ENCODE measurements around the gene RUSC1. TPM values are rescaled to one million over a fixed set of nuclear protein-coding genes. Genes with fewer than 3 reads are reported as not detected.

Gene RUSC1
- total RNA-seq, 1 donor from 2014 or later, result 37.3 TPM

GRCh38 chr1:155294520-155295182 lies 26.0 kb upstream of the RUSC1 start:
- peaks cover 27% of the 10 kb centered on the region for H3K27me3 Mint-ChIP-seq
- no peak overlapping the region for H3K4me3 Mint-ChIP-seq (ENCODE audit: low read depth)
- no peaks in the 10 kb centered on the region for H3K36me3 Mint-ChIP-seq (ENCODE audit: insufficient read depth)

GRCh38 chr1:155295183-155295941 lies 25.3 kb upstream of the RUSC1 start:
- Mint-ChIP-seq H3K4me3 (ENCODE audit: low read depth) (no peak overlapping the region), H3K27ac (no peak overlapping the region), H3K27me3 (peaks cover 27% of the 10 kb centered on the region), H3K36me3 (ENCODE audit: insufficient read depth) (no peaks in the 10 kb centered on the region), H3K9me3 (ENCODE audit: low read depth) (no peaks in the 10 kb centered on the region), H3K4me1 (ENCODE audit: low read depth) (no peaks in the 10 kb centered on the region)
- no peak for TF ChIP-seq CTCF (IDR thresholded peaks at IDR 0.05; ENCODE audit: unreplicated experiment)
- no peak for DNase-seq (ENCODE audit: low spot score, unreplicated experiment)

More at GRCh38 chr1:155294520-155295182, 26.0 kb upstream of the RUSC1 start:
- Mint-ChIP-seq H3K9me3 (ENCODE audit: low read depth) (no peaks in the 10 kb centered on the region), H3K4me1 (ENCODE audit: low read depth) (no peaks in the 10 kb centered on the region), H3K27ac (no peak overlapping the region)
- no peak for TF ChIP-seq CTCF (IDR thresholded peaks at IDR 0.05; ENCODE audit: unreplicated experiment)
- DNase-seq (ENCODE audit: low spot score, unreplicated experiment), result no peak

- Mint-ChIP-seq H3K4me3 (ENCODE audit: low read depth) (no peak overlapping the region), H3K36me3 (ENCODE audit: insufficient read depth) (no peaks in the 10 kb centered on the region), H3K27ac (no peak overlapping the region), H3K4me1 (ENCODE audit: low read depth) (no peaks in the 10 kb centered on the region), H3K9me3 (ENCODE audit: low read depth) (no peaks in the 10 kb centered on the region), H3K27me3 (peaks cover 27% of the 10 kb centered on the region)
- TF ChIP-seq CTCF (IDR thresholded peaks at IDR 0.05; ENCODE audit: unreplicated experiment), result no peak
- no peak for DNase-seq (ENCODE audit: low spot score, unreplicated experiment)
Measured at GRCh38 chr1:155295942-155296267, 24.8 kb upstream of the RUSC1 start.

GRCh38 chr1:155296661-155297060 lies 24.0 kb upstream of the RUSC1 start:
- no peak for DNase-seq (ENCODE audit: low spot score, unreplicated experiment)
- peaks cover 27% of the 10 kb centered on the region for H3K27me3 Mint-ChIP-seq
- no peak for TF ChIP-seq CTCF (IDR thresholded peaks at IDR 0.05; ENCODE audit: unreplicated experiment)
- no peak overlapping the region for H3K4me3 Mint-ChIP-seq (ENCODE audit: low read depth)
- H3K9me3 Mint-ChIP-seq (ENCODE audit: low read depth), result no peaks in the 10 kb centered on the region
- no peak overlapping the region for H3K27ac Mint-ChIP-seq
- H3K4me1 Mint-ChIP-seq (ENCODE audit: low read depth), result no peaks in the 10 kb centered on the region
- no peaks in the 10 kb centered on the region for H3K36me3 Mint-ChIP-seq (ENCODE audit: insufficient read depth)

GRCh38 chr1:155297384-155297783 lies 23.3 kb upstream of the RUSC1 start:
- no peak overlapping the region for H3K27ac Mint-ChIP-seq
- H3K27me3 Mint-ChIP-seq, result peaks cover 27% of the 10 kb centered on the region
- no peaks in the 10 kb centered on the region for H3K36me3 Mint-ChIP-seq (ENCODE audit: insufficient read depth)
- H3K4me1 Mint-ChIP-seq (ENCODE audit: low read depth), result no peaks in the 10 kb centered on the region
- no peaks in the 10 kb centered on the region for H3K9me3 Mint-ChIP-seq (ENCODE audit: low read depth)
- H3K4me3 Mint-ChIP-seq (ENCODE audit: low read depth), result no peak overlapping the region
- DNase-seq (ENCODE audit: low spot score, unreplicated experiment), result no peak
- TF ChIP-seq CTCF (IDR thresholded peaks at IDR 0.05; ENCODE audit: unreplicated experiment), result no peak

All from progenitor cell of endocrine pancreas (in vitro differentiated cells).